GM23248 (cell line): ENCODE data around the gene SCN11A. TPM values are rescaled to one million over a fixed set of nuclear protein-coding genes. Genes with fewer than 3 reads are reported as not detected.

Experiments
- DNase-seq: peaks from one replicate; pipeline ENCODE4 v3.0.0-alpha.2; 2015
- H2AFZ ChIP-seq: fragments of 200-600 bp; sonication (generic); 2 replicates; pipeline ENCODE4 v1.6.1; 2016; ENCODE audit warnings: antibody characterized with exemption
- H3F3A ChIP-seq: fragments of 200-600 bp; sonication (generic); 2 replicates; pipeline ENCODE4 v1.6.1; 2016; ENCODE audit warnings: mild to moderate bottlenecking, antibody characterized with exemption, mixed run types; ENCODE audit not compliant: insufficient read depth
- H3K27ac ChIP-seq: fragments of 200-600 bp; sonication (generic); 2 replicates; pipeline ENCODE4 v1.5.1; 2016; ENCODE audit warnings: mild to moderate bottlenecking
- H3K27me3 ChIP-seq: fragments of 200-600 bp; sonication (generic); replicated peaks from 2 replicates; pipeline ENCODE4 v1.6.1; 2016; ENCODE audit warnings: mild to moderate bottlenecking; ENCODE audit not compliant: insufficient read depth
- H3K36me3 ChIP-seq: fragments of 200-600 bp; sonication (generic); 2 replicates; pipeline ENCODE4 v1.6.1; 2016; ENCODE audit warnings: low read depth, mild to moderate bottlenecking
- H3K4me1 ChIP-seq: fragments of 200-600 bp; sonication (generic); 2 replicates; pipeline ENCODE4 v1.6.1; 2016; ENCODE audit warnings: mild to moderate bottlenecking; ENCODE audit not compliant: insufficient read depth
- H3K4me2 ChIP-seq: fragments of 200-600 bp; sonication (generic); one replicate; pipeline ENCODE4 v1.6.1; 2016; ENCODE audit warnings: mild to moderate bottlenecking; ENCODE audit not compliant: unreplicated experiment
- H3K4me3 ChIP-seq: fragments of 200-600 bp; sonication (generic); 2 replicates; pipeline ENCODE4 v1.5.1; 2016; ENCODE audit warnings: mild to moderate bottlenecking
- H3K79me2 ChIP-seq: fragments of 200-600 bp; sonication (generic); 2 replicates; pipeline ENCODE4 v1.6.1; 2016; ENCODE audit warnings: mild to moderate bottlenecking; ENCODE audit not compliant: insufficient read depth
- H3K9ac ChIP-seq: fragments of 200-600 bp; sonication (generic); 2 replicates; pipeline ENCODE4 v1.6.1; 2016; ENCODE audit warnings: mild to moderate bottlenecking
- H3K9me2 ChIP-seq: fragments of 200-600 bp; sonication (generic); 2 replicates; pipeline ENCODE4 v1.6.1; 2016; ENCODE audit warnings: mixed run types, mild to moderate bottlenecking, moderate library complexity; ENCODE audit not compliant: insufficient read depth
- H3K9me3 ChIP-seq: fragments of 200-600 bp; sonication (generic); one replicate; pipeline ENCODE4 v1.6.1; 2017; ENCODE audit warnings: low read depth
- H4K20me1 ChIP-seq: fragments of 200-600 bp; sonication (generic); 2 replicates; pipeline ENCODE4 v1.6.0; 2016; ENCODE audit not compliant: insufficient read depth
- EZH2 ChIP-seq: fragments of 200-600 bp; sonication (generic); IDR thresholded peaks from 2 replicates; pipeline ENCODE4 v1.6.1; 2018; ENCODE audit warnings: antibody characterized with exemption, mild to moderate bottlenecking; ENCODE audit not compliant: insufficient read depth, poor library complexity, severe bottlenecking
- EZH2phosphoT487 ChIP-seq: fragments of 200-600 bp; sonication (generic); IDR thresholded peaks from 2 replicates; pipeline ENCODE4 v1.6.1; 2018; ENCODE audit warnings: antibody characterized with exemption, moderate library complexity, mild to moderate bottlenecking, low read depth; ENCODE audit not compliant: insufficient read depth
- WGBS, 2 experiments: methylation state at CpG; one replicate each; pipeline ENCODE4 v1.1.6; 2015 to 2017; ENCODE audit warnings: low lambda C conversion rate in 2 of 2, low coverage in 1 of 2; ENCODE audit errors: missing lambda C conversion rate in 2 of 2; 5-methylcytosine and 5-hydroxymethylcytosine counted together
- in situ Hi-C: fragments of 300-500 bp; cut with MboI; formaldehyde crosslinking; loops from 2 replicates; pipeline ENCODE4 v1.15.0; 2020
- polyA plus RNA-seq: library from polyadenylated mRNA; unstranded; fragments of >200 nt; fragmentation: Nextera tagmentation; extraction: Ambion mirVana; gene quantifications from 2 replicates; pipeline ENCODE4 v1.2.1, GENCODE V29; 2016
- total RNA-seq: library from RNA; depleted of rRNA; stranded (reverse); fragments of >200 nt; shearing (Covaris generic); gene quantifications from 2 replicates; pipeline ENCODE4 v1.2.3, GENCODE V29; 2014

Gene SCN11A
- total and polyA plus RNA-seq, 2 experiments from 2014 or later: not detected

GRCh38 chr3:39053696-39054095, 2.0 kb upstream of the SCN11A start:
- in situ Hi-C loops: no loop called here
- peaks cover 63% of the 10 kb centered on the region for H3K79me2 ChIP-seq
- H3K4me1 ChIP-seq: peaks cover 11% of the 10 kb centered on the region; the same call in 1 of the 2 replicates

GRCh38 chr3:39052583-39052982, 839 bp upstream of the SCN11A start:
- peaks cover 11% of the 10 kb centered on the region; the same call in 1 of the 2 replicates for H3K4me1 ChIP-seq
- 2 to 3% methylated on average over 11 of the region's 11 CpGs for WGBS, 2 experiments
- H3K4me2 ChIP-seq: peak overlapping the region; percentile 84
- peak; percentile 26 for DNase-seq
- H4K20me1 ChIP-seq: no peaks in the 10 kb centered on the region
- peak overlapping the region; percentile 100 for H2AFZ ChIP-seq
- in situ Hi-C loops: no loop called here
- TF ChIP-seq EZH2phosphoT487: no peak
- no peak for TF ChIP-seq EZH2
- no peak overlapping the region; the same call in 1 of the 2 replicates for H3K27ac ChIP-seq
- peaks cover 52% of the 10 kb centered on the region for H3K79me2 ChIP-seq
- H3K9me2 ChIP-seq: no peaks in the 10 kb centered on the region
- 0 out of 2 replicates have a peak, but pooled peaks cover 9% of the 10 kb centered on the region for H3F3A ChIP-seq
- no peaks in the 10 kb centered on the region for H3K27me3 ChIP-seq
- H3K36me3 ChIP-seq: no peaks in the 10 kb centered on the region
- no peaks in the 10 kb centered on the region for H3K9me3 ChIP-seq
- H3K4me3 ChIP-seq: peak overlapping the region; percentile 88
- peak overlapping the region; percentile 92 for H3K9ac ChIP-seq

More at GRCh38 chr3:39053696-39054095, 2.0 kb upstream of the SCN11A start:
- H3K27ac ChIP-seq: no peak overlapping the region
- no peaks in the 10 kb centered on the region for H3K9me3 ChIP-seq
- 0 out of 2 replicates have a peak, but pooled peaks cover 9% of the 10 kb centered on the region for H3F3A ChIP-seq
- H4K20me1 ChIP-seq: no peaks in the 10 kb centered on the region
- WGBS, 2 experiments: 93 to 95% methylated on average over 2 of the region's 2 CpGs
- H3K36me3 ChIP-seq: no peaks in the 10 kb centered on the region
- no peak overlapping the region for H2AFZ ChIP-seq
- no peak for TF ChIP-seq EZH2phosphoT487
- TF ChIP-seq EZH2: no peak
- H3K4me3 ChIP-seq: no peak overlapping the region
- no peak overlapping the region for H3K4me2 ChIP-seq
- no peak for DNase-seq
- no peaks in the 10 kb centered on the region for H3K9me2 ChIP-seq
- H3K9ac ChIP-seq: no peak overlapping the region
- H3K27me3 ChIP-seq: no peaks in the 10 kb centered on the region

DNA sequence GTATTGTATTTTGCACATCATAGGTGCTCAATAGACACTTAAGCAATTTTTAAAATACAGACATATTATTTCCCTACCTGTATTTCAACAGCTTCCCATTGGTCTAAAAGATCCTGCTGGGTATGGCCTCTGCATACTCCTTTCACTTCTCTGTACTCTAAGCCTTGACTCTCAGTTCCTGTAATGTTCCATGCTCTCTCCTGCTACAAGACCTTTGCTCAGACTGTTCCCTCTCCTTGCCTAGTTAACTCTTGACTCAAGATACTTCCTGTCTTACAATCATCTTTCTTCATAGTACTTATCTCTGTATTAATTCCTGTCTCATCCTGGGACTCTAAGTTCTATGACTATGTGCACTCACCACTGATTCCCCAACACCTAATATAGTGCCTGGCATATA, 1.7 kb downstream of the SCN11A start:
- no peaks in the 10 kb centered on the region for H4K20me1 ChIP-seq
- no peak overlapping the region for H3K4me3 ChIP-seq
- TF ChIP-seq EZH2 (no peak), EZH2phosphoT487 (no peak)
- peaks cover 31% of the 10 kb centered on the region for H3K79me2 ChIP-seq
- no peak overlapping the region for H3K9ac ChIP-seq
- in situ Hi-C loops: no loop called here
- no peak for DNase-seq
- H3K4me2 ChIP-seq: no peak overlapping the region
- H3K9me3 ChIP-seq: no peaks in the 10 kb centered on the region
- H3K4me1 ChIP-seq: peaks cover 5% of the 10 kb centered on the region; the same call in 1 of the 2 replicates
- H3F3A ChIP-seq: no peaks in the 10 kb centered on the region
- no peak overlapping the region for H3K27ac ChIP-seq
- H3K9me2 ChIP-seq: no peaks in the 10 kb centered on the region
- no peak overlapping the region for H2AFZ ChIP-seq
- H3K36me3 ChIP-seq: no peaks in the 10 kb centered on the region
- H3K27me3 ChIP-seq: 0 out of 2 replicates have a peak, but pooled peaks cover 5% of the 10 kb centered on the region

DNA sequence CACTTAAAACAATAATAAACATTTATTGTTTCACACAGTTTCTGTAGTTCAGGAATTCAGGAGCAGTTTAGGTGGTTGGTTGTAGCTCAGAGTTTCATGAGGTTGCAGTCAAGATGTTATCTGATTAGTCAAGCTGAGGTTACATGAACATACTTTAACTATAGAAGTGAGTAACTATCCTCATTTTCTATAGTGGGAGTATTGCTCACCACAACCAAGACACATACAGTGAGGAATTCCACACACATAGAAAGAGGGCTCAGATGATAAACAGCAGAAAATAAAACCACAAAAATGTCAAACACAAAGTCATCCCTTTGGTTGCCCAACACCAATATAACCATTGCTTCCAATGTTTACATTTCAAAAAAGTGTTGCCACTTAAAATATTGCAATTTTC, 13.6 kb downstream of the SCN11A start:
- Histone ChIP-seq H3K4me2 (peak overlapping the region; percentile 52), H3K27ac (peak overlapping the region; percentile 52), H3K9me3 (no peaks in the 10 kb centered on the region), H2AFZ (no peak overlapping the region), H4K20me1 (no peaks in the 10 kb centered on the region), H3K4me1 (peaks cover 13% of the 10 kb centered on the region; the same call in 1 of the 2 replicates), H3K36me3 (no peaks in the 10 kb centered on the region), H3K9me2 (no peaks in the 10 kb centered on the region), H3K79me2 (no peaks in the 10 kb centered on the region), H3K4me3 (no peak overlapping the region), H3K9ac (no peak overlapping the region), H3K27me3 (peaks cover 11% of the 10 kb centered on the region), H3F3A (peaks cover 12% of the 10 kb centered on the region)
- peak; percentile 87 for DNase-seq
- 0 out of 2 replicates have a peak, but pooled peaks have one; percentile 64 for TF ChIP-seq EZH2phosphoT487
- no peak for TF ChIP-seq EZH2
- in situ Hi-C loops: no loop called here

DNA sequence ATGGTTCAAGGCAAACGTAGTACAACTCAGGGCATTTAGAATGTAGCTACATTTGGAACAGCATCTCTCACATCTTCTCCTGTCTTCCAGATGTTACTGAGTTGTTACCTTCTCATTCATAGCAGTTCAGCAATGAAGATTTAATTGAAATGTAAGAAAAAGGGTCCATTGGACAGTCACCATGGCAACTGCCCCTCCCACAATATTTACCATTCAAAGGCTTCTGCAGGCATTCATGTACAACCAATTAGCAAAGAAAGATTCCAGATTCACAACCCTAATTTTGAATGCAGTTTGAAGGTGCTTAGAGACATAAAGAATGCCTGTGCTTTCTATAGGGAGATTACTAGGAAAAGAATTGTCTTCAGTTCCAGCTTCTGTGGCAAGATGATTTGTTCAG, 22.2 kb downstream of the SCN11A start:
- in situ Hi-C loops: no loop called here
- no peaks in the 10 kb centered on the region for H3K36me3 ChIP-seq
- H3K79me2 ChIP-seq: no peaks in the 10 kb centered on the region
- H3K9ac ChIP-seq: no peak overlapping the region
- no peaks in the 10 kb centered on the region for H3F3A ChIP-seq
- H4K20me1 ChIP-seq: no peaks in the 10 kb centered on the region
- 31 to 43% methylated on average over 1 of the region's 1 CpG for WGBS, 2 experiments
- no peaks in the 10 kb centered on the region for H3K9me3 ChIP-seq
- H3K27ac ChIP-seq: no peak overlapping the region
- peaks cover 37% of the 10 kb centered on the region for H3K27me3 ChIP-seq
- H3K4me2 ChIP-seq: no peak overlapping the region
- no peak for DNase-seq
- H3K4me1 ChIP-seq: no peaks in the 10 kb centered on the region
- no peaks in the 10 kb centered on the region for H3K9me2 ChIP-seq
- H2AFZ ChIP-seq: no peak overlapping the region
- no peak overlapping the region for H3K4me3 ChIP-seq
- TF ChIP-seq EZH2 (no peak), EZH2phosphoT487 (no peak)
